Measurements from ENCODE around the gene CCDC149.
"Not testable (repeated sequence)": the region's sequence is repeated elsewhere in the genome, so short reads cannot be mapped to it uniquely, and the experiment has no call there.

Gene CCDC149

DNA sequence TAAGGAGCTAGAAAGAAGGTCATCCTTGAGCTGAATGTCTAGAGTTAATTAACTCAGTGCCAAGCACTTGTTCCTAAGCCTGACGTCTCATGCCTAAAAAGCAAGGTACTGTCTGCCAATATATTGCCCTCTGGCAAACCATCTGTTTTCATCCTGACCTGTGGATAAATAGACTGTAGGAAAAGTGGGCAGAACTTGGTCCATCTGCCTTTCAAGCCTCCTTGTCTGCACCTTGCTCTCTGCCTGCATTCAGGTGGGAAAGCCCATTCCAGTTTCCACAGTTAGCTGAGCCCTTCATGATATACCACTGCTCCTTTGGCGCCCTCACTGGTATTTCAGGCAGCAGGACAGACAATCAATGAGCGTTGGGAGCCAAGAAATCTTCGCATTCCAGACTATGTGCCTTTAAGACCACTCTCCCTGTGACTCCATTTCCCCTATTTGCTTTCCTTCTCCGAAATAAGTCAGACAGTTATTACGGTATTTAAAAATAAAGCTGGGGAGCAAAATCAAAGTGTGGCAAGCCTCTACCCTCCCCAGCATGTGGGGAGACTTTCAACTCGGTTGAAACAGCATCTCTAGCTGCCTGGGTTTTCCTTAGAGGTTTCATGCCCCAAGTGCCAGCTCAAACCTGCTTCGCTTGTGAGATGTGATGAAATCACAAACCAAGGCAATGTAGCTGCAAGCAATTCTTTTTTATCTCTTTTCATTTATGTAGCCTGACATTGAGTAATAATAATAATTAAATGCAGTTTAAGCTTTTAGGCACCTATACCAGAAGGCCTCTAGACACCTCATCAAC is 2.5 kb upstream of the CCDC149 start:
- no peak for DNase-seq

GRCh38 chr4:24914460-24914859 is 1.6 kb upstream of the CCDC149 start:
- DNase-seq: no peak

DNA sequence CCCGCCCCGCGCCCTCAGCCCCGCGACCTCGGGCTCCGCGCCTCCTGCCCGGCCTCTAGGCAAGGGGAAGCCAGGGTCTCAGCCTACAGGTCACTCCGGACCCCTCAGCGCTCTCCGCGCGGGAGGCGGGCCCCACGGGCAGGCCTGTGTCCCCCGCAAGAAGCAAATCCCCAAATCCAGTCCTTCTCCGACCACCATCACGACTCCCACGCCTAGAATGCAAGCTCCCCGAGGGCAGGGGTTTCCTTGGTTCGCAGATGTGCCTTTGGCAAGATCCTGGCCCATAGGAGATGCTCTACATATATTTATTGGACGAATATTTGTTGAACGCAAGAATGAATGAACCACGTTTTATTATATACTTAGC is 260 bp upstream of the CCDC149 start:
- no peak for DNase-seq

DNA sequence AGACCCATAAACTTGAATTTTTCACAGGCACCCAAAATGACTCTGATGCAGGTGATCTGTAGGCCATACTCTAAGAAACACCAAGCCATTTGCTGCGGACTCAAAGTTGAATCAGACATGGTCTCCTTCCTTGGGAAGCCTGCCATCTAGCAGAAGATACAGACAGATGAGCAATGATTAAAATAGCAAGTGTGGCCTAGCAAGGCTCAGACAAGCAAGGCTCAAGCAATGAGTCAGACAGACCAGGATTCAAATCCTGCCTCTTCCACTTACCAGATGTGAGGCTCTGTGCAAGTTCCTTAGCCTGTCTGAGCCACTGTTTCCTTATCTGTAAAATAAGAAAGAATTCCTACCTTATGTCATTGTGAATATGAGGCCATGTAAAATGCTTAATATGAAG is 2.3 kb downstream of the CCDC149 start:
- no peak for DNase-seq

- not testable (repeated sequence) for DNase-seq
These were observed 3.2 kb downstream of the CCDC149 start for GRCh38 chr4:24909606-24910005.

GRCh38 chr4:24897639-24898038 is 15.2 kb downstream of the CCDC149 start:
- no peak for DNase-seq

DNA sequence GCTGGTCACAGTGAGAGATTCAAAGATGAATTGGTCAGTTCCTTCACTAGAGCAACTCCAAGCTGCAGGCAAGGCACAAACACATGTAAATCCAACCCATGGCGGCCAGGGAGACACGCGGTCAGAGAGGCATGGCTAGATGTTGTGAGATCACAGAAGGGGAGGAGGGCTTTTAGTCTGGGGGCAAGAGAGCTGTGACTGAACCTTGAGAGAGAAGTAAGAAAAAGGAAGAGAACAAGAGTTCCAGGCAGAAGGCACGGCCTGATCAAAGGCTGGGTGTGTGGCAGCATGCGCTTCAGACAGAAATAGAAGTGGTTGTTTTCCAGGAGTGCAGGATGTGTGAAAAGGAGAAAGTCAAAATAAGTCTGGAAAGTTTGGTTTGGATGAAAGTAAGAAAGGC is 15.9 kb downstream of the CCDC149 start:
- DNase-seq: no peak

- DNase-seq: no peak
These were observed 16.8 kb downstream of the CCDC149 start for GRCh38 chr4:24896056-24896455.

DNA sequence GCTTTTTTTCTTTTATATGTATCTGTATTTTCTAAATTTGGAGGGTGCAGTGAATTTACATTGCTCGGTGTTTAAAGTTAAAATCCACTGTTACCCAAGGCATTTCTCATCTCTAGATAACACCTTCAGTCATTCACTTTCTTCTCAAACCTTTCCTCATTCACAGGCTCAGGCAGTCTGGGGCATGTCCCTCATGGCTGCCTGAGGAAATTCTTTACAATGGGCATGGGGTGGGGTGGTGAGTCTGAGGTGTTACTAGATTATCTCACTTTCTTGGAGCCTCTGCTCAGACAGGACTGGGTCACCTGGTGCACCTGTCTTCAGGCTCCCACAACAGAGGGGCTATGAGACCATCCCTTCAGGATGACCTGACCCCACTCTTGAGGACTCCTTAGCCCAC is 17.4 kb downstream of the CCDC149 start:
- DNase-seq: no peak

GRCh38 chr4:24894846-24895245 is 18.0 kb downstream of the CCDC149 start:
- DNase-seq: no peak

DNA sequence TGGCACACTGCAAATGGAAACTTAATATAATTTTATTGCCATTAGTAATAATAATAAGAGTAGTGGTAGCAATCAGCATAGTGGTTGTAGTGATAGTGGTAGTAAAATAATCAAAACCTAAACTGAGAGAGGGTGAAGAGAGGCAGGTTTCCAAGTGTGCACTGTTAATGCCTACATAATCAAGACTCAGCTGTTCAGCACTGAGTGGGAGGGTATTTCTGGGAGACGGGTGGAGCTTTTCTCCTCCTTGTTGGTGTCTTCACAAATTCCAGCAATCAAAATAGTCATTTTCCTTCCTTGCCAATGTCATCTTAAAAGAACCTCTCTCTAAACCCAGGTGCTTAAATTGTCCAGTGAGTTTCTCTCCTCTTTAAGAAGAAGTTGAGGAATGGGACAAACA is 18.6 kb downstream of the CCDC149 start:
- no peak for DNase-seq

GRCh38 chr4:24892778-24893177 is 20.1 kb downstream of the CCDC149 start:
- DNase-seq: no peak

DNA sequence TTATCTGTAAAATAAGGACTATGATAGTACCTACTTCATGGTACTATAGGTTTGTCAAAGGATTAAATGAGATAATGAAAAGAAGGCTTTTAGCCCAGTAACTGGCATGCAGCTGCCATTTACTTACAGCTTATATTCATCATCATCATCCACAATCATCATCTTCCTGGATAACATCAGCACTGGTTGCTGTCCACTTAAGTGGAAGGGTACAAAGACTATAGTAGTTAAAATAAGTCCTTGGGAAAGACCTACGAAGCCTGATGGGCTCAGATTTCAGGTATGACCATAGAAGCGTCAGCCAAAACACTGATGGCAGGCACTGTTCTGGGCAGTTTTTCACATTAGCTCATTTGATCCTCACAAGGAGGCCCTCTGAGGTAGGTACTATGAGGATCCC is 20.6 kb downstream of the CCDC149 start:
- DNase-seq: no peak

DNA sequence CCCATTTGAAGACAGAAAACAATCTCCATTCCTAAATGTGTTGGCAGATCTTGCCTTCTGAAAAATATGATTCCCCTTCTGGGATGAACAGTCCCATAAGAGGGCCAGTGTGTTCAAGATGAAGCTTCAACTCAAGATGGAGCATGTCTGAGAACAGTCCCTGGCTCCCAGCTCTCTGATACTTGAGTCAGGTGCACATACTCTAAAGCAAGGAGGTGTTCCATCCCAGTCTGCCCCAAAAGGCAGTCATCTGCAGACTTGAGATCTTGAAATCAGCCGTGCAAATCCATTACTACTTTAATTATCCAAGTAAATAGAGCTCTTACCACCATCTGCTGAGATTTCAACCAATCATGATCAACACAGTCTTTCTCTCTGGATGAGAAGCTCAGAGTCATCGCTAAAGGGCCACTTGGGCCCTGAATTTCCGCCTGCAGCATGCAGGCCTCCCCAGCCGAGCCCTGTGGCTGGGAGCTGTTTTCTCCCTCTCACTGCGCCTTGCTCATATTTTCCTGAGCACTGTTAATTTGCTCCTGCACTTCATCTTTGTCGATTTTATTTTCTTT is 22.2 kb downstream of the CCDC149 start:
- no peak for DNase-seq

GRCh38 chr4:24889991-24890390 is 22.9 kb downstream of the CCDC149 start:
- no peak for DNase-seq

- DNase-seq: no peak
These were observed 24.1 kb downstream of the CCDC149 start for GRCh38 chr4:24888475-24889344.

DNA sequence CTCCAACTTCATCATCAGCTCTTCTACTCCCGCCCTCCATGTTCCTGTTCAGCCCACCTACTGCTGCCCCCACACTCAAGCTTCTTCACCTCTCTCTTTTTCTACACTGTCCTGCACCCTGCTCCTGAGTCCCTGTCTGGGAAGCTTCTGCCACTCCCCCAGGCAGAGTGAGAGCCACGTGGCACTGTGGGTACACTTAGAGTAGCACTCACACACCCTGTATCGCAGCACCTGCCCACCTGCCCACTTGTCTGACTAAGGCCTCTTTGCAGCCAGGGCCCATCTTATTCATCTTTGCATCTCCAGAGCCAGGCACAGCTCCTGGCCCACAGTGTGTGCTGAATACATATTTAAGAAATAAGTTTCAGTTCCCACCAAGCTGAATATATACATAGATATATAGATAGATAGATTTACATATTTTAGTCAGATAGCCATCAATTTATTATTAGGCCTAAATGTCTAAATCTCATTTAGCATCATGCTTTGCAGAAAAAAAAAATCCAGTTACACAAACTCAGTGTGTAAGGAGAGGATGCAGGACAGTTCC is 24.9 kb downstream of the CCDC149 start:
- no peak for DNase-seq

DNA sequence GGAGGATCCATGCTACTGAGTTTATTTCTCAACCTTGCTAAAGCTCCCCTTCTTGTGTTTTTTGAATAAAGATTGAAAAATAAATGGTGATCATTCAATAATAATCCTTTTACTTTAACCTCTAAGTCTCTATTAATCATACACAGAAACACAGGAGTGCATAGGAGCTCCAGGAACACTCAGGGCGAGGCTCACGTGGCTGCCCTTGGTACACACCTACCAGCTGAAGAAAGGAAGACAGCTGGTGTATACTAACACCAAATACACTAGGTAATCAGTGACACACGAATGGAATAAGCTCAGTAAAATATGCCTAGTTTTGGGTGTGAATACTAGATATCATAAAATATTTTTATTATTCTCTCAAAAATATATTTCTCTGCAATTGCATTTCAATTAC is 26.2 kb downstream of the CCDC149 start:
- DNase-seq: no peak

DNA sequence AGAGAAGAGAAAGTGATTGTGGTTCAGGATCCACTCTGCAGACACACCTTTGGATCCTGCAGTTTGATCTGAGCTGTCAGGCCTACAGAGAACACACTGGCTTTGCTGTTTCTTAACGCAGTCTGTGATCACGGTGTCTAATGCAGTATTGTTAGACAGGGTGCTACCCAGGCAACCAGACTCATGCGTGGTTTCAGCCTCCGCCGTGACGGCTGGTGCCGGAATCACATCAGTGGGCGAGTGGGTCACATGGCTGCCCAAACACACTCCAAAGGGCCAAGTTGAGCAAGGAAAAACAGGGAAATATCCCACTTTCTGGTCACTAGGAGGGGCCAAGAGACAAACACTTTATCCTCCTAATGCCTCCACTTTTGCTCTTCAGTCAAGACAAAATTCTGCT is 27.5 kb downstream of the CCDC149 start:
- no peak for DNase-seq

GRCh38 chr4:24884902-24885301 is 27.9 kb downstream of the CCDC149 start:
- no peak for DNase-seq

DNA sequence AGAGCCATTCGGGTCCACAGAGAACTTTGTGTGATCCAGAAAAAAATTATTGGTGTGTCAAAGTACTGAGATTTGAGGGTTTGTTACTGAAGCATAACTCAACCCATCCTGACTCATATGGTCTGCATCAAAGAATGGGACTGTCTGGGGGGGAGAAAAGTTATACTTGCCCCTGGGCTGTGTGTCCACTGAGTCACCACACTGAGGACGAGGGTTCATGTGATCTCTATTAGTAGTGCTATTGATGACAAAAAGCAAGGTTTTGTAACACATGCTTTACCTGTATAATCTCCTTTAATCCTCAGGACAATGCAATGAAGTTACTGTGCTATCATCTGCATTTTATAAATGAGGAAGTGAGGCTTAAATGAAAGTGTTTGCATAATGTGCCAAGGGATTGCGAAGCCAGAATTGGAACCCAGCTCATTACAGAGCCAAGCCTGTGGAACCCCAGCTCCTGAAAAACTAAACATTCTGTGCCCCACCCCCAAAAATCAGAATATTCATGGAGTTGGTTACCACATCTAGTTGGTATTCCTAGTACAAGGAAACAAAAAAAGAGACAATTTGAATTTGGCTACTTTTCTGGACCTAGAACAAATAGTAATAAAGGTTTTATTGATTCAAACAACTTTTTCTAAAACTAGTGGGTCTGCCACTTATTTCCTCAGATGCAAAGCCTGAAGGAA is 31.2 kb downstream of the CCDC149 start:
- DNase-seq: no peak

- DNase-seq: no peak
These were observed 32.7 kb downstream of the CCDC149 start for GRCh38 chr4:24880186-24880585.

GRCh38 chr4:24878636-24879016 is 34.2 kb downstream of the CCDC149 start:
- no peak for DNase-seq

Measured in NCI-H2029 (cell line).